OCI-LY7 (cell line): ENCODE results near the gene ST8SIA5.

Experiments
- CTCF ChIP-seq: fragments of 200-600 bp; sonication (generic); conservative IDR thresholded peaks from 2 replicates; pipeline ENCODE4 v1.5.1; 2014; ENCODE audit warnings: mild to moderate bottlenecking, antibody characterized with exemption, low read length, moderate library complexity, mixed read lengths
- EZH2phosphoT487 ChIP-seq: fragments of 200-600 bp; sonication (generic); IDR thresholded peaks from 2 replicates; pipeline ENCODE4 v1.6.1; 2018; ENCODE audit warnings: low read depth, borderline replicate concordance, mild to moderate bottlenecking, mixed run types, antibody characterized with exemption, low read length, moderate library complexity, mixed read lengths

DNA sequence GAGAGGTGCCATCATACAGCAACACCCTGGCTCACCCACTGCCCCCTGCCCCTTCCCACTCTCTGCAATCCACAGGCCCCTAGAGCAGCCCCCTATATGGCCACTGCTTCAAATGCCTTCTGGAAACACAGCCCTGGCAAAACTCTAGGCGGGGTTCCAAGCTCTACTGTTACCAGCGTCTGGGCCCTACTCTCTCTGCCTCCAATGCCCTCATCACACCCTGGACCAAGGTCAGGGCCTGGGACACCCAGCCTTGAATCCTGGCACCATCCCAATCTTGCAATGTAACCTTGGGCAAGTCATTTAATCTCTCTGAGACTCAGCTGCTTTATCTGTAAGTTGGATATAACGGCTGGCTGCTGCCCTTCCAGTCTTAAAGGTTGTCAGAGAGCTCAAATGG lies 60.6 kb downstream of the ST8SIA5 start:
- TF ChIP-seq CTCF (no peak), EZH2phosphoT487 (no peak)
